HEK293T (cell line): ENCODE data around the gene GAB1.

Experiments
- ARNT ChIP-seq: fragments of 450-650 bp; IDR thresholded peaks from 2 replicates; pipeline ENCODE4 v1.6.1; 2017; ENCODE audit warnings: mild to moderate bottlenecking
- BHLHE40 ChIP-seq: fragments of 450-650 bp; IDR thresholded peaks from 2 replicates; pipeline ENCODE4 v1.6.1; 2016; ENCODE audit warnings: mild to moderate bottlenecking, moderate library complexity, borderline replicate concordance
- CTBP1 ChIP-seq: fragments of 450-650 bp; IDR thresholded peaks from 2 replicates; pipeline ENCODE4 v1.6.1; 2016; ENCODE audit warnings: borderline replicate concordance
- ELF4 ChIP-seq: fragments of 450-650 bp; IDR thresholded peaks from 2 replicates; pipeline ENCODE4 v1.6.1; 2017; ENCODE audit warnings: antibody characterized with exemption
- HDGF ChIP-seq: fragments of 450-650 bp; IDR thresholded peaks from 2 replicates; pipeline ENCODE4 v1.6.1; 2017; ENCODE audit warnings: antibody characterized with exemption, borderline replicate concordance
- SP1 ChIP-seq: fragments of 450-650 bp; IDR thresholded peaks from 2 replicates; pipeline ENCODE4 v1.6.1; 2017
- SUZ12 ChIP-seq: fragments of 450-650 bp; IDR thresholded peaks from 2 replicates; pipeline ENCODE4 v1.6.1; 2016; ENCODE audit warnings: mild to moderate bottlenecking
- TARDBP ChIP-seq: fragments of 450-650 bp; IDR thresholded peaks from 2 replicates; pipeline ENCODE4 v1.6.1; 2016
- ZNF384 ChIP-seq: fragments of 450-650 bp; IDR thresholded peaks from 2 replicates; pipeline ENCODE4 v1.6.1; 2016

DNA sequence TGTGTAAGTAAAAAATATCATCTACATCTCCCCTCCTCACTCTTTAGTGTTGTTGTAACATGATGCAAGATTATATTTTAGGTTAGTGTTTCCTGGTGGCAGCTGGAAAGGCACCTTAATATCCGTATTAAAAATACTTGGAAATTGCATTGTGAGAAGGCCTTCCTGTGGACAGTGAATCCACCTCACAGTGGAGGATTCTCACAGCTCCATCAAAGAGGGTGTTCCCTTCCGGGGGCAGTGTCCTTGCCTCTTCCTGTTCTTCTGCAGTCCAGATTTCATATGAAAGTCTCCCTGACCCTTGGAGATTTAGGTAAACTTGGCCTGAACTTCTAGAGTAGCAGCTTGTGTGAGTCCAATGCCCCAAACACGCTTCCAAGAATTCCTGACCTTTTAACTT is 29.9 kb upstream of the GAB1 start:
- TF ChIP-seq SUZ12, result no peak
- no peak for TF ChIP-seq CTBP1
- TF ChIP-seq HDGF, result no peak
- TF ChIP-seq TARDBP, result no peak
- no peak for TF ChIP-seq BHLHE40
- TF ChIP-seq SP1, result no peak
- TF ChIP-seq ZNF384, result no peak
- no peak for TF ChIP-seq ARNT
- no peak for TF ChIP-seq ELF4
